HepG2 (cell line): ENCODE measurements around the gene UBAP1L. TPM values are rescaled to one million over a fixed set of nuclear protein-coding genes. Genes with fewer than 3 reads are reported as not detected.

Source experiments
- ATF4 ChIP-seq, 2 experiments: fragments of 450-650 bp in 1 of 2; sonication (generic) in 1 of 2; formaldehyde crosslinking; IDR thresholded peaks; 2 replicates each; pipeline versions ENCODE4 v1.5.0 to v1.8.0; 2020 to 2022; ENCODE audit warnings: mild to moderate bottlenecking in 1 of 2, missing genetic modification reagents in 1 of 2
- CBX1 ChIP-seq: IDR thresholded peaks from one replicate; pipeline ENCODE4 v1.6.1; 2016; ENCODE audit warnings: antibody characterized with exemption, low read depth
- DBP ChIP-seq: sonication (generic); formaldehyde crosslinking; IDR thresholded peaks from 2 replicates; pipeline ENCODE4 v1.4.0; 2020; ENCODE audit warnings: missing genetic modification reagents; ENCODE audit errors: not compliant biosample characterization
- EED ChIP-seq: sonication (generic); formaldehyde crosslinking; IDR thresholded peaks from 2 replicates; pipeline ENCODE4 v1.5.0; 2020; ENCODE audit warnings: mild to moderate bottlenecking, missing genetic modification reagents
- GATAD1 ChIP-seq: IDR thresholded peaks from 2 replicates; pipeline ENCODE4 v1.6.1; 2016; ENCODE audit warnings: missing genetic modification reagents, missing compliant biosample characterization
- HDAC2 ChIP-seq: sonication (generic); formaldehyde crosslinking; IDR thresholded peaks from 2 replicates; pipeline ENCODE4 v1.4.0; 2020; ENCODE audit warnings: missing genetic modification reagents
- HNRNPK ChIP-seq: fragments of 200-400 bp; formaldehyde crosslinking; IDR thresholded peaks from 2 replicates; pipeline ENCODE4 v1.6.1; 2018; ENCODE audit warnings: low read length, low read depth, moderate library complexity, mild to moderate bottlenecking; ENCODE audit not compliant: poor library complexity, severe bottlenecking
- KLF13 ChIP-seq: sonication (generic); formaldehyde crosslinking; IDR thresholded peaks from 2 replicates; pipeline ENCODE4 v1.4.0; 2020; ENCODE audit warnings: mild to moderate bottlenecking, missing genetic modification reagents
- MED13 ChIP-seq: sonication (generic); formaldehyde crosslinking; IDR thresholded peaks from 2 replicates; pipeline ENCODE4 v1.5.0; 2020; ENCODE audit warnings: missing genetic modification reagents
- MLLT10 ChIP-seq: sonication (generic); formaldehyde crosslinking; IDR thresholded peaks from 2 replicates; pipeline ENCODE4 v1.4.0; 2020; ENCODE audit warnings: missing genetic modification reagents
- NFAT5 ChIP-seq: sonication (generic); formaldehyde crosslinking; IDR thresholded peaks from 2 replicates; pipeline ENCODE4 v1.4.0; 2020; ENCODE audit warnings: missing genetic modification reagents
- NR1H2 ChIP-seq: sonication (generic); formaldehyde crosslinking; IDR thresholded peaks from 2 replicates; pipeline ENCODE4 v1.8.1; 2022; ENCODE audit warnings: low read depth, missing genetic modification reagents, borderline replicate concordance
- PHF8 ChIP-seq: sonication (generic); formaldehyde crosslinking; IDR thresholded peaks from 2 replicates; pipeline ENCODE4 v1.5.0; 2020; ENCODE audit warnings: missing genetic modification reagents
- RBM22 ChIP-seq: fragments of 200-400 bp; formaldehyde crosslinking; optimal IDR thresholded peaks from 2 replicates; pipeline ENCODE3; 2017; ENCODE audit warnings: mild to moderate bottlenecking, low read length, moderate library complexity
- SMYD3 ChIP-seq: sonication (generic); formaldehyde crosslinking; IDR thresholded peaks from 2 replicates; pipeline ENCODE4 v1.8.1; 2023; ENCODE audit warnings: mild to moderate bottlenecking, missing genetic modification reagents
- STAT5B ChIP-seq: sonication (generic); formaldehyde crosslinking; IDR thresholded peaks from 2 replicates; pipeline ENCODE4 v1.4.0; 2020; ENCODE audit warnings: missing genetic modification reagents
- TARDBP ChIP-seq: sonication (generic); formaldehyde crosslinking; IDR thresholded peaks from 2 replicates; pipeline ENCODE4 v1.8.0; 2022; ENCODE audit warnings: mild to moderate bottlenecking, missing genetic modification reagents
- ZC3H13 ChIP-seq: sonication (generic); formaldehyde crosslinking; IDR thresholded peaks from 2 replicates; pipeline ENCODE4 v1.8.1; 2023; ENCODE audit warnings: mild to moderate bottlenecking, missing genetic modification reagents, moderate library complexity
- ZFP1 ChIP-seq: IDR thresholded peaks from 2 replicates; pipeline ENCODE4 v1.6.1; 2016
- ZFP36L1 ChIP-seq: sonication (generic); formaldehyde crosslinking; IDR thresholded peaks from 2 replicates; pipeline ENCODE4 v1.8.0; 2022; ENCODE audit warnings: mild to moderate bottlenecking, missing genetic modification reagents, moderate library complexity
- ZMYM3 ChIP-seq: sonication (generic); formaldehyde crosslinking; IDR thresholded peaks from 2 replicates; pipeline ENCODE4 v1.5.1; 2020; ENCODE audit warnings: mild to moderate bottlenecking, missing genetic modification reagents
- ZNF614 ChIP-seq: IDR thresholded peaks from 2 replicates; pipeline ENCODE4 v1.6.1; 2018; ENCODE audit warnings: missing biosample characterization, missing genetic modification reagents, inconsistent platforms, borderline replicate concordance
- ZNF761 ChIP-seq: sonication (generic); formaldehyde crosslinking; conservative IDR thresholded peaks from 2 replicates; pipeline ENCODE4 v1.4.0; 2020; ENCODE audit warnings: mild to moderate bottlenecking, missing genetic modification reagents
- ZNF768 ChIP-seq: sonication (generic); formaldehyde crosslinking; IDR thresholded peaks from 2 replicates; pipeline ENCODE4 v1.4.0; 2020; ENCODE audit warnings: missing genetic modification reagents
- ZNF841 ChIP-seq: sonication (generic); formaldehyde crosslinking; IDR thresholded peaks from 2 replicates; pipeline ENCODE4 v1.8.1; 2023; ENCODE audit warnings: missing genetic modification reagents, borderline replicate concordance
- polyA plus RNA-seq, 8 experiments: library from polyadenylated mRNA; depleted of rRNA in 3 of 8; stranded (reverse) in 7 of 8; unstranded in 1 of 8; fragments of >200 nt; fragmentation: Illumina TruSeq in 4 of 8; extraction: Trizol in 4 of 8; gene quantifications; 2 replicates each; pipeline versions ENCODE4 v1.2.1 to v1.2.3, GENCODE V29; 2011 to 2016; ENCODE audit warnings: low read depth in 4 of 8, missing spikeins in 1 of 8, mixed read lengths in 1 of 8; ENCODE audit not compliant: insufficient read depth in 1 of 8
- total RNA-seq, 5 experiments: library from RNA; depleted of rRNA; stranded (reverse); fragments of >200 nt; fragmentation: Illumina TruSeq; extraction: Trizol; gene quantifications; 2 replicates each; pipeline ENCODE4 v1.2.3, GENCODE V29; 2016; ENCODE audit warnings: low read depth in 1 of 5

Gene UBAP1L
- total and polyA plus RNA-seq, 2 of the 13 experiments (the other 11 are each of a cell fraction or from before 2014, with no cell fraction given), result 0.86 to 1.4 TPM

GRCh38 chr15:65055201-65055870 lies 59.7 kb downstream of the UBAP1L start (continued):
- no peak for TF ChIP-seq NFAT5
- 0 out of 2 replicates have a peak, but pooled peaks have one; percentile 33 for TF ChIP-seq HDAC2
- no peak for TF ChIP-seq MLLT10 (CRISPR knock-in tag)
- TF ChIP-seq ZNF614 (CRISPR knock-in tag), result no peak
- TF ChIP-seq DBP (CRISPR knock-in tag), result no peak
- TF ChIP-seq ZNF841 (CRISPR knock-in tag), result no peak
- TF ChIP-seq ZNF761 (CRISPR knock-in tag), result 0 out of 2 replicates have a peak, but pooled peaks have one; percentile 1
- no peak for TF ChIP-seq PHF8 (CRISPR knock-in tag)
- TF ChIP-seq KLF13 (CRISPR knock-in tag), result no peak
- no peak for TF ChIP-seq ATF4 (CRISPR knock-in tag; IDR thresholded peaks at IDR 0.05)
- no peak for TF ChIP-seq CBX1
- TF ChIP-seq TARDBP (CRISPR knock-in tag), result no peak
- TF ChIP-seq RBM22, result no peak
- no peak for TF ChIP-seq ZFP36L1 (CRISPR knock-in tag)
- TF ChIP-seq ZMYM3 (CRISPR knock-in tag), result peak; percentile 41; the same call in 1 of the 2 replicates
- TF ChIP-seq SMYD3, result no peak
- no peak for TF ChIP-seq GATAD1 (CRISPR knock-in tag)
- no peak for TF ChIP-seq NR1H2 (CRISPR knock-in tag)
- no peak for TF ChIP-seq ZFP1 (CRISPR knock-in tag)
- no peak for TF ChIP-seq ZC3H13
- TF ChIP-seq HNRNPK, result no peak
- TF ChIP-seq EED (CRISPR knock-in tag), result no peak
- TF ChIP-seq ZNF768 (CRISPR knock-in tag), result peak; percentile 52; the same call in 1 of the 2 replicates
- no peak for TF ChIP-seq MED13 (CRISPR knock-in tag)
- TF ChIP-seq STAT5B (CRISPR knock-in tag), result no peak
